HepG2 (cell line): ENCODE data around the gene SPC24. TPM values are rescaled to one million over a fixed set of nuclear protein-coding genes. Genes with fewer than 3 reads are reported as not detected.

ENCODE experiments used
- FLYWCH1 ChIP-seq: sonication (generic); formaldehyde crosslinking; IDR thresholded peaks from 2 replicates; pipeline ENCODE4 v1.8.1; 2023; ENCODE audit warnings: mild to moderate bottlenecking, missing genetic modification reagents
- FOSL2 ChIP-seq: sonication (generic); formaldehyde crosslinking; IDR thresholded peaks from 2 replicates; pipeline ENCODE4 v1.4.0; 2020; ENCODE audit warnings: missing genetic modification reagents
- KDM5B ChIP-seq: sonication (generic); formaldehyde crosslinking; IDR thresholded peaks from 2 replicates; pipeline ENCODE4 v1.4.0; 2020; ENCODE audit warnings: missing genetic modification reagents, mild to moderate bottlenecking, borderline replicate concordance
- SALL1 ChIP-seq: sonication (generic); formaldehyde crosslinking; IDR thresholded peaks from 2 replicates; pipeline ENCODE4 v1.8.0; 2022; ENCODE audit warnings: mild to moderate bottlenecking, missing genetic modification reagents
- ZHX1 ChIP-seq: sonication (generic); formaldehyde crosslinking; IDR thresholded peaks from 2 replicates; pipeline ENCODE4 v1.8.1; 2022; ENCODE audit warnings: low read depth, mild to moderate bottlenecking, missing genetic modification reagents
- ZMYM2 ChIP-seq: sonication (generic); formaldehyde crosslinking; IDR thresholded peaks from 2 replicates; pipeline ENCODE4 v1.8.0; 2022; ENCODE audit warnings: mild to moderate bottlenecking, missing genetic modification reagents
- ZNF121 ChIP-seq: sonication (generic); formaldehyde crosslinking; IDR thresholded peaks from 2 replicates; pipeline ENCODE4 v1.5.0; 2020; ENCODE audit warnings: mild to moderate bottlenecking, missing genetic modification reagents
- ZNF264 ChIP-seq: sonication (generic); formaldehyde crosslinking; IDR thresholded peaks from 2 replicates; pipeline ENCODE4 v1.4.0; 2020; ENCODE audit warnings: missing genetic modification reagents
- ZNF83 ChIP-seq: sonication (generic); formaldehyde crosslinking; IDR thresholded peaks from 2 replicates; pipeline ENCODE4 v1.4.0; 2020; ENCODE audit warnings: missing genetic modification reagents, mild to moderate bottlenecking, borderline replicate concordance
- polyA plus RNA-seq, 8 experiments: library from polyadenylated mRNA; depleted of rRNA in 3 of 8; stranded (reverse) in 7 of 8; unstranded in 1 of 8; fragments of >200 nt; fragmentation: Illumina TruSeq in 4 of 8; extraction: Trizol in 4 of 8; gene quantifications; 2 replicates each; pipeline versions ENCODE4 v1.2.1 to v1.2.3, GENCODE V29; 2011 to 2016; ENCODE audit warnings: low read depth in 4 of 8, missing spikeins in 1 of 8, mixed read lengths in 1 of 8; ENCODE audit not compliant: insufficient read depth in 1 of 8
- total RNA-seq, 5 experiments: library from RNA; depleted of rRNA; stranded (reverse); fragments of >200 nt; fragmentation: Illumina TruSeq; extraction: Trizol; gene quantifications; 2 replicates each; pipeline ENCODE4 v1.2.3, GENCODE V29; 2016; ENCODE audit warnings: low read depth in 1 of 5

SPC24 gene
- total and polyA plus RNA-seq, 2 of the 13 experiments (the other 11 are each of a cell fraction or from before 2014, with no cell fraction given) = 10.0 to 46.2 TPM

GRCh38 chr19:11138601-11139300 lies 16.8 kb downstream of the SPC24 start (continued):
- TF ChIP-seq ZNF264 (CRISPR knock-in tag) (no peak), ZNF83 (CRISPR knock-in tag) (no peak), ZMYM2 (CRISPR knock-in tag) (no peak), SALL1 (CRISPR knock-in tag) (peak; percentile 26; the same call in 1 of the 2 replicates), FLYWCH1 (CRISPR knock-in tag) (no peak), ZNF121 (CRISPR knock-in tag) (0 out of 2 replicates have a peak, but pooled peaks have one; percentile 43), FOSL2 (peak; percentile 75), KDM5B (CRISPR knock-in tag) (no peak), ZHX1 (CRISPR knock-in tag) (no peak)
